GM23248 (cell line): ENCODE data around the gene UNC50.

Experiments used
- EZH2 ChIP-seq: fragments of 200-600 bp; sonication (generic); IDR thresholded peaks from 2 replicates; pipeline ENCODE4 v1.6.1; 2018; ENCODE audit warnings: antibody characterized with exemption, mild to moderate bottlenecking; ENCODE audit not compliant: insufficient read depth, poor library complexity, severe bottlenecking
- EZH2phosphoT487 ChIP-seq: fragments of 200-600 bp; sonication (generic); IDR thresholded peaks from 2 replicates; pipeline ENCODE4 v1.6.1; 2018; ENCODE audit warnings: antibody characterized with exemption, moderate library complexity, mild to moderate bottlenecking, low read depth; ENCODE audit not compliant: insufficient read depth

GRCh38 chr2:98563394-98563793 lies 45.0 kb upstream of the UNC50 start:
- TF ChIP-seq EZH2phosphoT487, result no peak
- no peak for TF ChIP-seq EZH2
